ENCODE results near the gene EIF4E2.

GRCh38 chr2:232593982-232594381 is 43.5 kb downstream of the EIF4E2 start:
- TF ChIP-seq POLR2A (IDR thresholded peaks at IDR 0.05; ENCODE audit: low read length) (no peak), GATA1 (IDR thresholded peaks at IDR 0.05; ENCODE audit: low read depth, low read length) (no peak)

All from erythroblast (primary cell).